ENCODE data around the gene EEF1A2.

DNA sequence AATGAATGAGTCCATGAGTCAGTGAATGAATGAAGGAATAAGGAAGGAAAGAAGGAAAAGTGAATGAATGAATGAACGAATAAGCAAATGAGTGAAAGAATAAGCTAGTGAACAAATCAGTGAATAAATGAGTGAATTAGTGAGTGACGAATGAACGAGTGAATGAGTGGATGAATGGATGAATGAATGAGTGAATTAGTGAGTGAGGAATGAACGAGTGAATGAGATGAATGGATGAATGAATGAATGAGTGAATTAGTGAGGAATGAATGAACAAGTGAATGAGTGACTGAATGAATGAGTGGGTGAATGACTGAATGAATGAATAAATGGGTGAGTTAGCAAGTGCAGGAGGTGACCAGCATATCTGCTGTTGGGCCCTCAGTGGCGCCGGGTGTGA lies 44.9 kb upstream of the EEF1A2 start:
- TF ChIP-seq CTCF (IDR thresholded peaks at IDR 0.05) (no peak), ZFX (IDR thresholded peaks at IDR 0.05; ENCODE audit: borderline replicate concordance) (no peak)

Data from 22Rv1 (cell line).